NT2/D1 (cell line): Measurements from ENCODE around the gene TCP11L1.

Experiments used
- SUZ12 ChIP-seq: IDR thresholded peaks from 2 replicates; pipeline ENCODE4 v1.6.1; 2011; ENCODE audit not compliant: insufficient read length, insufficient read depth; ENCODE audit errors: extremely low read depth
- YY1 ChIP-seq: IDR thresholded peaks from 2 replicates; pipeline ENCODE4 v1.6.1; 2011; ENCODE audit not compliant: insufficient read length, insufficient read depth
- ZNF274 ChIP-seq: IDR thresholded peaks from 2 replicates; pipeline ENCODE4 v1.6.1; 2011; ENCODE audit warnings: mild to moderate bottlenecking, low read depth, low read length

DNA sequence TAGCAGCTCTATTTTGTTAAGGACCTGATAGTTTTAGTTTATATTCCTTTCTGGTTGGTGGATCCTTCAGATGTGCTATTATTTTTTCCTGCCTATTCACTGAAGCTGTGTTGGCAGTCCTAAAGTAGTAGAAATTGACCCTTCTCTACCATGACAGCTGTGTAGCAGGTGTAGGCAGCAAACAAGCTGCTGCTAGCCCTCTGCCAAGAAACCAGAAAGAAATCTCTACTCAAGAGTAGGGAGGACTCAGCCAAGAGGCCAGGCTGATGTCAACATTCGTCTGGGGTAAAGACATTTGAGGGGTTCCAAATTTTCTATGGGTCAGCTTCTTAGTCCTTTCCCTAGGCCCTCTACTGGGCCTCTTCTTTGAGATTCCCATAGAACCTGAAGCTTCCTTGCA is 70.7 kb downstream of the TCP11L1 start:
- TF ChIP-seq SUZ12, result no peak
- no peak for TF ChIP-seq YY1
- TF ChIP-seq ZNF274, result no peak
